Fibroblast of skin of left biceps (primary cell): ENCODE measurements around the gene VAMP8.
"Not testable (repeated sequence)": the region's sequence is repeated elsewhere in the genome, so short reads cannot be mapped to it uniquely, and the experiment has no call there.

ENCODE experiments used
- DNase-seq, 2 experiments: peaks; one replicate each; pipeline ENCODE4 v3.0.0-alpha.2; 2013; ENCODE audit warnings: low read depth in 2 of 2

Gene VAMP8

DNA sequence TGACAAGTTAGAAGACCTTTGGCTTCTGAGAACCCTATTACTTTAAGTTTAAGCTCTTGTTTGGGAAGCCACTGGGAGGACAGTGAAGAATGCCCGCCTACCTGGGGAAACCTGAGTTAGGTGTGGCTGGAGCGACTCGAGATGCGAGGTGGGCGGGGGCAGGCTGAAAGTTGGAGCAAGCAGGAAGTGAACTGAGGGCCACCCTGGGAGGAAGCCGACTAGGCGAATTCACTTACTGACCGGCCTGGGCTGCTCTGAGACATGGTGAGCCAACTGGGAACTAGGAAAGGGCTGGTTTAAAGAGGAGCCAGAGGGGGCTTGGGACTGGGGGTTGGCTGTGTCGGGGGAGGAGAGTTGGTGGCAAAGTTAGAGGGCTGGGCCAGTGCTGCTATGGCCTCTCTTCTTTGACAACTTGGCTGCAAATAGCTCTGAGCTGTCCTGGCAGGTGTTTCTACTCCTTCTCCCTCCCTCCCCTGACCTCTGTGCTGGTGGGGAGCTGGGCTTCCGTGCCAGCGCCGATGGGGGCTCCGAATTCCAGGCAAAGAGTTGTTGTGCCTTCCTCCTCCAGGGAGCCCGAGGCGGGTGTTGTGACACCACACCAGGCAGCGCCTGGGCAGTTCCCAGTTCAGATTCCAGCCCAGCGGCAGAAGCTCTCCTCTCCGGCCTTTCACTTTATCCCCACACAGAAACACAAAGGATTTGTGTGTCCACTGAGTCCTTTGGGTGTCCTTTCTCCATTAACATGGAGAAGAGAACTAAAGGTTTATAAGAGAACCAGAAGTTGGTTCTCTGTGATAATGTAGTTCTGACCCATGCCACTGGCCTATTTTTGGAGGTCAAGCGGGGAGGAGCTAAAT, at the start of gene VAMP8:
VAMP8 (plus strand) TSS at position 201 of the 857 bp plus-strand sequence; CDS start at position 262, 61 bp downstream.
- DNase-seq: no peak

DNA sequence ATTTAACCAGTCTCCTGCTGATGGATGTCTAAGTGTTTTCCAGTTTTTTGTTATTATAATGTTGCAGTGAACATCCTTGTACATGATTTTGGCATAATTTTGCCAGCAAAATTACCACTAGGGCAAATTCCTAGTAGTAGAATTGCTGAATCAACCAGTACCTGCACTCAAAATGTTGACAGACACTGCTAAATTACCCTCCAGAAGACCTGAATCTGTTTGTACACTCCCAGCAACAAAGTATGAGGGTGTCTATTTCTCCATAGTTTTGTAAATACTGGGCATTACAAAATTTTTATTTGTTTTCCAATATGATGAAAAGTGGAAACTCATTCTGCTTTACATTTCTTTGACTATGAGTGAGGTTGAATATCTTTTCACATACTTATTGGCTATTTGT, 49.6 kb upstream of the VAMP8 start:
- no peak for DNase-seq

DNA sequence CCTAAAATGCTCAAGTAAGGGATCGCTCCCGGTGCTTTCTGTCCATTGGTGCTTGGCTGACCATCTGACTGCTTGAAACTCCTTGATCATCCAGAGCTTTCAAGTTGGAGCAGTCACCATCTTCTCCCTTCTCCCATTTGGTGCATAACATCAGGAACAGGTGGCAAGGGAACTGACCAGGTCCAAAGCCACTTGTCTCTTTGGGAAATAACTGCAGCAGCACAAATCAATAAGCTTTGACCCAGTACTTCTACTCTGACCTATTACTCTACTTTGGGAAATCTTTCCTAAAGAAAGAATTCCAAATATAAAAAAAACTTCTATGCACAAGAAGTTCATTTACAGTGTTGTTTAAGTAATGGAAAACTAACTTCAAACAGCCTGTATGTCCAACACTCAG, 49.0 kb upstream of the VAMP8 start:
- DNase-seq: no peak

GRCh38 chr2:85529809-85530208, 47.6 kb upstream of the VAMP8 start:
- DNase-seq: no peak

GRCh38 chr2:85531589-85531988, 45.8 kb upstream of the VAMP8 start:
- DNase-seq: no peak

DNA sequence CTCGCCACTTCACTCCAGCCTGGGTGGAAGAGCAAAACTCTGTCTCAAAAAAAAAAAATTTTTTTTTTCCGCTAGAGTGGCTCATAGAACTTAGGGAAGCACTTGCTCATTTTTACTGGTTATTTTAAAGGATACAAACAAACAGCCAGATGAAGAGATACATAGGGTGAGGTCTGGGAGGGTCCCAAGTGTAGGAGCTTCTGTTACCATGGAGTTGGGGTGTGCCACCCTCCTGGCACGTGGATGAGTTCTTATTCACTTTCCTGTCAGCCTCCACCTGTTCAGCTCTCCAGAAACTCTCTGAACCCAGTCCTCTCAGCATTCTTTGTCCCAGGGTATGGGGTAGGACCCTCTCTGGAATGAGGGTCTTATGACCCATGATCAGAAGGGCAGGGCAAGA, 43.3 kb upstream of the VAMP8 start:
- no peak for DNase-seq

DNA sequence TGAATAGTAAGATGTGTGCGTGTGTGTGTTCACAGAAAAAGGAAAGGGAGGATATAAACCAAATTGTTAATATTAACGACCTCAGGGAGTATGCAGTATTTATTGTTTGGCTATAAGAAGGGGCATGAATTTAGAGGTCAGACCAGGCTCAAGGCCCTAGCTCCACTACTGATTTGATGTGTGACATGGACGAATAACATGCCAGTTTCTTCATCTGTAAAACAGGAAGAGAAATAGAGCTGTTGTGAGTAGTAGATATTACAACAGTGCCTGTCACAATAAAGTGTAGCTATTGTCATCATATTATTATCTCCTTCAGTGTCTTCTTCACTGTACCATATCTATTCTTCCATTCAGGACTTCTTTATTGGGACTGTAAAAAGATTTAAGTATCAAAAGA, 42.5 kb upstream of the VAMP8 start:
- DNase-seq: no peak

DNA sequence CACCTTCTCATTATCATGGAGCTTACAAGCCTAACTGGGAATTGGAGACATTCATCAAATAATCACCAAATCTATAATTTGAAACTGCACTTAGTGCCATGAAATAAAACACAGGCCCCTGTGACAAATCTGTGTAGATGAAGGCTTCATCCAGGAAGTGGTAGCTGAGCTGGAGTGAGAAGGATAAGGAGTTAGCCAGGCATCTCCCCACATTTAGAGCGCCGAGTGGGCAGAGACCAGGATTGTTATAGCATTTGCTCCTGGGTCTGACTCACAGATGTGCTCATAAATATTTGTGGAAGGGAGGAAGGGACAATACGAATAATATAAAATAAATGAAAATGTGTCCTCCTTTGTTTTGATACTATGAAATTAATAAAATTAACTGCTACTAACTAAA, 40.9 kb upstream of the VAMP8 start:
- DNase-seq: peak in 1 of 2 experiments; percentile 30

- no peak for DNase-seq
These were observed 39.5 kb upstream of the VAMP8 start for GRCh38 chr2:85537600-85538506.

DNA sequence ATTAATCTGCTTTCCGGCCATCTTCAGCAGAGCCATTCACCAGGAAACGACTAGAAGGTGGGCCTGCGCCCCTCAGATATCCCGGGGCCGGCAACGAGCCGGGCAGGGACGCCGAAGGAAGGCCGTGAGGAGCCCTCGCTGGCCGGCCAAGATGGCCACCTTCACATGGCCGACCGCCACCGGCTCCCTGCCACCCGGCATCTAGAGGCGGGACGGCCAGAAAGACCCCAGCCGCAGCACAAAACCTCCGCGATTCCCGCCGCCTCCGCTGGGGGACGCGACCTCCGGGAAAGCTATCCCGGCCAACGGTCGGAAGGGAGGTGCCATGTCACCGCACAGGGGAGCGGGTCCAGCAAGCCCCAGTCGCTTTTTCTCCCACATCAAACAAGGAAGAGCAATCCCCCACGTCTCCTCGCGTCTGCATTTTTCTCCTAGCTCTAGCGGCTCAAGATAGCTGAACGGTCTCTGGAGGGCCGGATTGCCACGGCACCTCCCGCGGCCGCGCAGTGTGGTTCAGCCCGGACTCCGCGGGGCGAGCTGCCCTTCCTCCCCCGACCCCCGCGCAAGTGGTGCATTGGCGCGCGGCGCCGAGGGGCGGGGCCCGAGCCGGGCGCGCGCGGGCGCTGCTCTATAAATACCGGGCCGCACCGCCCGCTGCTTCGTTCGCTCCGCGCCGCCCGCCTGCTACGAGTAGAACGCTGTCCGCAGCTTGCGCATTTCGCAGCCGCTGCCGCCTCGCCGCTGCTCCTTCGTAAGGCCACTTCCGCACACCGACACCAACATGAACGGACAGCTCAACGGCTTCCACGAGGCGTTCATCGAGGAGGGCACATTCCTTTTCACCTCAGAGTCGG, 38.7 kb upstream of the VAMP8 start, which contains the start of gene MAT2A:
MAT2A (plus strand) TSS at position 662 of the 854 bp plus-strand sequence; CDS start at position 782, 120 bp downstream.
- DNase-seq: peak; percentile 82 to 83

GRCh38 chr2:85539361-85540132, 37.8 kb upstream of the VAMP8 start:
- peak in 1 of 2 experiments; percentile 30 for DNase-seq

GRCh38 chr2:85540133-85540648, 37.2 kb upstream of the VAMP8 start:
- DNase-seq: no peak

DNA sequence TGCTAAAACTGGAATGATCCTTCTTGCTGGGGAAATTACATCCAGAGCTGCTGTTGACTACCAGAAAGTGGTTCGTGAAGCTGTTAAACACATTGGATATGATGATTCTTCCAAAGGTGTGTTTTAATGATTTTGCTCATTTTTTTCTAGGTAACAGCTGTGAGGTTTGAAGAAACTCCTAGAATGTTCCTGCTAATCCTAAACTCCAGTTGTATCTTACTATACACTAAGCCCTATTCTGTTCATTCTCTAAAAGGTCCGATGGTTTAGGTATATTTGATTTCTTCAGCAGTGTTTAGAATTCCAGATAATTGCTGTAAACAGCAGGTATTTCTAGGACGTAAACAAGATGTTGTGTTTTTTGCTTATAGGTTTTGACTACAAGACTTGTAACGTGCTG, 36.1 kb upstream of the VAMP8 start:
- no peak for DNase-seq

GRCh38 chr2:85541753-85542457, 35.5 kb upstream of the VAMP8 start:
- no peak for DNase-seq

- DNase-seq: no peak
These were observed 34.6 kb upstream of the VAMP8 start for GRCh38 chr2:85542777-85543176.

DNA sequence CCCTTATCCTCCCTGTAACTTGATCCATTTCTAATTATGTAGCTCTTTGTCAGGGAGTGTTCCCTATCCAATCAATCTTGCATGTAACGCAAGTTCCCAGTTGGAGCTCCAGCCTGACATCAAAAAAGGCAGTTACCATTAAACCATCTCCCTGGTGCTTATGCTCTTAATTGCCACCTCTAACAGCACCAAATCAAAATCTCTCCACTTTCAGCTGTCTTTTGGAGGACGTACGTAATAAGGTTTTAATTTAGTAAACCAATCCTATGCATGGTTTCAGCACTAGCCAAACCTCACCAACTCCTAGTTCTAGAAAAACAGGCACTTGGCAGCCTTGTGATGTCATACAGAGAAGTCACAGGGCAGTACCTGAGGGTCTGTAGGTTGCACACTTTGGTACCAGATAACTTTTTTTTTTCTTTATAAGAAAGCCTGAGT, 33.1 kb upstream of the VAMP8 start:
- DNase-seq: not testable (repeated sequence)

DNA sequence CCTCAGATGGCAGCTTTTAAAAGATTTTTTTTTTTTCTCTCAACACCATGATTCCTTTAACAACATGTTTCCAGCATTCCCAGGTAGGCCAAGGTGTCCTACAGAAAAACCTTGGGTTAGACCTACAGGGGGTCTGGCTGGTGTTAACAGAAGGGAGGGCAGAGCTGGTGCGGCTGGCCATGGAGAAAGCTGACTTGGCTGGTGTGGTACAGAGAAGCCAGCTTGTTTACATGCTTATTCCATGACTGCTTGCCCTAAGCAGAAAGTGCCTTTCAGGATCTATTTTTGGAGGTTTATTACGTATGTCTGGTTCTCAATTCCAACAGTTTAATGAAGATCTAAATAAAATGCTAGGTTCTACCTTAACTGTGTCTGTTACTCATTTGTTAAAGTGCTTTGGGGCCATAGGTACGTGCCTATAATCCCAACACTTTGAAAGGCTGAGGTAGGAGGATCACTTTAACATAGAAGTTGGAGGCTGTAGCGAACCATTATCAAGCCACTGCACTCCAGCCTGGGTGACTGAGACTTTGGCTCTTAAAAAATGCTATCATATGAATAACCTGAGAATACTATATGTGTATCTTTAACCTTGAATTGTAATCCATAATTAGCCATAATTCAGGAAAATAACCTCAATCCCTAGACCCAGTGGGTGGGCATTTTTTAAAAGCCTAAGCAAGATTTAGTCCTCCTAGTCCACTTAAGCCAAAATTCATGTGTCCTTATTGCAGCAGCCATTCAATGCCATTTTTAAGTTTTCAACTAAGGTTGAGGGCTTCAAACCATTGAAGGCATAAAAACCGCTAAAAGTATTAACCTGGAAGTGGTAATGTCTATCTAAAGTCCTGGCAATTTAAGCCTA, 32.2 kb upstream of the VAMP8 start:
- DNase-seq: not testable (repeated sequence)

DNA sequence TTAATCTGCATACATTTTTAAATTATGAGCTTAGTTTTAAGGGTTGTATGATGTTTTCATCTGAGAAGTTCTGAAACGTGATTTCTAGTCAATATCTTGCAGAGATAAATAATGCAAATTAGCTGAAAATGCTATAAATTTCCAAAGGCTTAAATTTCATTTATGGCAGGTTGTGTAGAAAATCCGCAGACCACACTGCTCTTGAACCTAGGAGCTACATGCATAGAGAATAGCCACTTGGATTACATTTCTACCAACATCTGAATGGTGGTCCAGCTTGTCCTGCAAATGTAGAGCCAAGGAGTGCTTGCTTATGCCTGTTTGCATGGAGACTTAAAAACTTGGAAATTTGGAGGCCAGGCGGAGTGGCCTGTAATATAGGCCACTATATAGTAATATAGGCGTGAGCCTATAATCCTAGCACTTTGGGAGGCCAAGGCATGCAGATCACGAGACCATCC, 31.6 kb upstream of the VAMP8 start:
- no peak for DNase-seq
